Progenitor cell of endocrine pancreas (in vitro differentiated cells): ENCODE data around the gene GLTPD2. TPM values are rescaled to one million over a fixed set of nuclear protein-coding genes. Genes with fewer than 3 reads are reported as not detected.

Experiments used
- DNase-seq: peaks from one replicate; pipeline ENCODE4 v3.0.0; 2021; ENCODE audit warnings: low spot score; ENCODE audit not compliant: unreplicated experiment
- H3K27ac Mint-ChIP-seq: 2 replicates; pipeline ENCODE4 v1.8.0; 2021; ENCODE audit warnings: mild to moderate bottlenecking, moderate library complexity, mixed read lengths
- H3K27me3 Mint-ChIP-seq: 2 replicates; pipeline ENCODE4 v1.8.0; 2021; ENCODE audit warnings: mixed read lengths
- H3K36me3 Mint-ChIP-seq: 2 replicates; pipeline ENCODE4 v1.8.0; 2022; ENCODE audit warnings: mixed read lengths; ENCODE audit not compliant: insufficient read depth
- H3K4me1 Mint-ChIP-seq: 2 replicates; pipeline ENCODE4 v1.8.0; 2021; ENCODE audit warnings: low read depth, mixed read lengths
- H3K4me3 Mint-ChIP-seq: 2 replicates; pipeline ENCODE4 v1.8.0; 2021; ENCODE audit warnings: low read depth, mild to moderate bottlenecking, moderate library complexity, mixed read lengths
- H3K9me3 Mint-ChIP-seq: 2 replicates; pipeline ENCODE4 v1.8.0; 2021; ENCODE audit warnings: low read depth, mixed read lengths
- CTCF ChIP-seq: fragments of 200-600 bp; sonication (generic); IDR thresholded peaks from one replicate; pipeline ENCODE4 v1.5.0; 2021; ENCODE audit warnings: antibody characterized with exemption, mild to moderate bottlenecking; ENCODE audit not compliant: unreplicated experiment
- total RNA-seq: library from RNA; stranded (reverse); gene quantifications from 2 replicates; pipeline ENCODE4 v1.2.1, GENCODE V29; 2021

Gene GLTPD2
- total RNA-seq, 1 donor from 2014 or later = 4.0 TPM

- no peaks in the 10 kb centered on the region for H3K27me3 Mint-ChIP-seq
- peaks cover 7% of the 10 kb centered on the region for H3K4me1 Mint-ChIP-seq
- TF ChIP-seq CTCF = no peak
- DNase-seq = no peak
- peak overlapping the region; percentile 14 for H3K27ac Mint-ChIP-seq
- H3K36me3 Mint-ChIP-seq = peaks cover 9% of the 10 kb centered on the region
- H3K4me3 Mint-ChIP-seq = no peak overlapping the region
- no peaks in the 10 kb centered on the region for H3K9me3 Mint-ChIP-seq
Measured at GRCh38 chr17:4800462-4801196, 11.9 kb downstream of the GLTPD2 start.

- H3K9me3 Mint-ChIP-seq = no peaks in the 10 kb centered on the region
- peaks cover 9% of the 10 kb centered on the region for H3K36me3 Mint-ChIP-seq
- no peaks in the 10 kb centered on the region for H3K27me3 Mint-ChIP-seq
- H3K27ac Mint-ChIP-seq = no peak within 1 kb of the TSS
- H3K4me3 Mint-ChIP-seq = no peak within 1 kb of the TSS
- no peak for TF ChIP-seq CTCF
- no peak for DNase-seq
- H3K4me1 Mint-ChIP-seq = peaks cover 4% of the 10 kb centered on the region
Measured at GRCh38 chr17:4802228-4802627, 13.5 kb downstream of the GLTPD2 start, which contains the start of gene C17orf114. TSS of gene C17orf114 (minus strand) at chr17:4802328.

DNA sequence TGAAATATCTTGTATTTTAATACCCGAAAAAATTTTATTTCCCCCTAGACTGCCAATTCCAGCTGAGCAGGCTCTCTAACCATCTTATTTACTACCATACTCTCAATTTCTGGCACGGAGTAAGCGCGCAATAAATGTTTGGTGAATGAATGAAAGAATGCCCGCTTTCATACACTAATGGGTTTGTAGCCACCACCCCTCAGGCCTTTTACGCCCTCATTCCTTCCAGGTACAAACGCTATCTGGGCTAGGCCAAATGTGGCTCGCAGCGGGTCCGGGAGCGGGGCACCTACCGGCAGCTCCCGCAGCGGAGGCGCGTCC lies 17.7 kb downstream of the GLTPD2 start:
- TF ChIP-seq CTCF = no peak
- H3K9me3 Mint-ChIP-seq = no peaks in the 10 kb centered on the region
- no peaks in the 10 kb centered on the region for H3K27me3 Mint-ChIP-seq
- H3K4me3 Mint-ChIP-seq = peak overlapping the region; percentile 74
- H3K27ac Mint-ChIP-seq = peak overlapping the region; percentile 64
- DNase-seq = no peak
- H3K4me1 Mint-ChIP-seq = peaks cover 11% of the 10 kb centered on the region
- peaks cover 4% of the 10 kb centered on the region for H3K36me3 Mint-ChIP-seq

DNA sequence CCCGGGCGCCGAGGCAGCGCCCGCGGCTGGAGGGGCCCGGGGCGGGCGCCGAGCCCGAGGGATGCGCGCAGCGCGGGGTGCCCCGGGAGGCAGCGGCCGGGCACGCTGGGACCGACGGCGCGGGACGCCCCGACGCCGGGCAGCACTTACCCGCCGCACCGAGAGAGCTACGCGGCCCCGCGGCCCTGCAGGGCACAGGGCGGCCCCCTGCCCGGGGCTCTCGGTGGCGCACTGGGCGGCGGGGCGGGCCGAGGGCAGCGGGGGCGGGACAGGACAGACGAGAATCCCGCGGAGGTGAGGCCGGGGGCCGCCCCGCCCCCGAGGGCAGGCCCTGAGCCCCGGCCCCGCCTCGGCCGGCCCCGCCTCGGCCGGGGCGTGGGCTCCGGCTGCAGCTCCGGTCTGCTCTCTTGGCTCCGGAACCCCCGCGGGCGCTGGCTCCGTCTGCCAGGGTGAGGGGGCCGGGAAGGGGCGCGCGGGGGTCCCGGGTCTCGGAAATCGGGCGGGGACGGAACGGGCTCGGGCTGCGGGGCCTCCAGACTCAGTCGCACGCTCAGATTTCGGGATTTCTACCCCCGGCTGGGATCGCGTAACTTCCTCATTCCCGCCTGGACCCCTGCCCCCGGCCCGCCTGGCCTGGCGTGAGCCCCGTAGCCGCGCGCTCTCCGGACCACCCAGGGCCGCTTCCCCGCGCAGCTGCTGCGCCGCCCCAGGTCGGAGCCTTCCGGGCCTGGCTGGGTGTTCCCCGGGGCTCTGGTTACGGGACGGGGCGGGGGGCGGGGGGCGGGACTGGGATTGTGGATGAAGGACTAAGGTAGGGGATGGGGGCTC lies 18.2 kb downstream of the GLTPD2 start, which contains the start of gene PLD2:
Gene PLD2 (plus strand): TSS at position 376 of the 828 bp plus-strand sequence. CDS start 621 bp downstream, outside the sequence.
- peaks cover 11% of the 10 kb centered on the region for H3K4me1 Mint-ChIP-seq
- H3K27ac Mint-ChIP-seq = peak within 1 kb of the TSS; percentile 83
- peak; percentile 82 for DNase-seq
- peaks cover 6% of the 10 kb centered on the region for H3K36me3 Mint-ChIP-seq
- no peaks in the 10 kb centered on the region for H3K9me3 Mint-ChIP-seq
- no peaks in the 10 kb centered on the region for H3K27me3 Mint-ChIP-seq
- peak within 1 kb of the TSS; percentile 85 for H3K4me3 Mint-ChIP-seq
- TF ChIP-seq CTCF = no peak

- DNase-seq = no peak
- no peaks in the 10 kb centered on the region for H3K27me3 Mint-ChIP-seq
- H3K9me3 Mint-ChIP-seq = no peaks in the 10 kb centered on the region
Measured at GRCh38 chr17:4807605-4808377, 19.0 kb downstream of the GLTPD2 start.

More at GRCh38 chr17:4807605-4808377, 19.0 kb downstream of the GLTPD2 start:
- peak overlapping the region; percentile 85 for H3K4me3 Mint-ChIP-seq
- no peak for TF ChIP-seq CTCF
- H3K36me3 Mint-ChIP-seq = peaks cover 6% of the 10 kb centered on the region
- H3K4me1 Mint-ChIP-seq = peaks cover 11% of the 10 kb centered on the region
- H3K27ac Mint-ChIP-seq = peak overlapping the region; percentile 83
